GM18508 (cell line): ENCODE data around the gene GFAP.

ENCODE experiments used
- ATAC-seq: cut with Tn5 transposase; IDR thresholded peaks from one replicate; pipeline ENCODE4 v1.9.1; 2021; ENCODE audit warnings: moderate number of reproducible peaks; ENCODE audit not compliant: insufficient read depth, unreplicated experiment

The GFAP gene

DNA sequence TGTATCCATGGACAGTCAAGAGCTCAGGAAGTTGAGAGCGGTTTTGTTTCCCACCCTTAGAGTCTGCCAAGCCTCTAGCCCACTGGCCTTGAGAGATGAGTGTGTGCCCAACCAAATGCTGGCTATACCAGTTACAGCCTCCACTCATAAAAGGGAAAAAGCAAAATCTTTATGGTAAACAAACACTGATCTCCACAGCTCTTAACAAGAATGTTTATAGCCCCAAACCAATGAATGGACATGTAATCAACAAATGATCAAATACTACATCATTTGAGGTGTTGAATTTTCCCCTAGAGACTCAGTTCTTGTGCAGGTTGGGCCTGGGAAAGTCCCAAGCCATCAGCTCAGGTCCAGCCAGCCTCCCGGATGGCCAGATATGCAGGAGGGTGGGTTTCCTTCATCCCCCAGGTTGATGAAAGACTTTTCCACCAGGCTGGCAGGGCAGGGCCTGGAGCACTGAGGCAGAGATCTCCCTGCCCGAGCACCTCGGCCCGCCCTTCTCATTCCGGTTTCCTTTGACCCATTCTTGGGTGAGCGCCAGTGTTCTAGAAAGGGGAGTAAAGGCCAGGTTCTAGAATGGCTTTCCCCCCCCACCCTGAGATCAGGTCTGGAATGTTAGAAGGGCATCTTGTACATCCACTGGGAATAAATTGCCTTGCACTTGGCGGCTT lies 12.2 kb downstream of the GFAP start:
- no peak for ATAC-seq

DNA sequence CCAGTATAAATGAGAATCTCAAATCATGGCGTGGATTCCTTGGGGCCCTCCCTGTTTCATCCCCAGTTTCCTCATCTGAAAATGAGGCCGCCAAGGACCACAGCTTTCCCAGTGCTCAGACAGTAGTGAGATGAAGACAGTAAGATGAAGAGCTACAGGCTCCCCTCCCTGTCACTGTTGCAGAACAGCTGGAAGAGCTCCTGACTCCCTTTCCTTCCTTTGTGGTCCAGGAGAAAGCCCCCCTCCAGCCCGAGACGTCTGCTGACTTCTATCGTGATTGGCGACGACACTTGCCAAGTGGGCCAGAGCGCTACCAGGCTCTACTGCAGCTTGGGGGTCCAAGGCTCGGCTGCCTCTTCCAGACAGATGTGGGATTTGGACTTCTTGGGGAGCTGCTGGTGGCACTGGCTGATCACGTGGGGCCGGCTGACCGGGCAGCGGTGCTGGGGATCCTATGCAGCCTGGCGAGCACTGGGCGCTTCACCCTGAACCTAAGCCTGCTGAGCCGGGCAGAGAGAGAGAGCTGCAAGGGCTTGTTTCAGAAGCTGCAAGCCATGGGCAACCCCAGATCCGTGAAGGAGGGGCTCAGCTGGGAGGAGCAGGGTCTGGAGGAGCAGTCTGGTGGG lies 13.1 kb downstream of the GFAP start:
- no peak for ATAC-seq

DNA sequence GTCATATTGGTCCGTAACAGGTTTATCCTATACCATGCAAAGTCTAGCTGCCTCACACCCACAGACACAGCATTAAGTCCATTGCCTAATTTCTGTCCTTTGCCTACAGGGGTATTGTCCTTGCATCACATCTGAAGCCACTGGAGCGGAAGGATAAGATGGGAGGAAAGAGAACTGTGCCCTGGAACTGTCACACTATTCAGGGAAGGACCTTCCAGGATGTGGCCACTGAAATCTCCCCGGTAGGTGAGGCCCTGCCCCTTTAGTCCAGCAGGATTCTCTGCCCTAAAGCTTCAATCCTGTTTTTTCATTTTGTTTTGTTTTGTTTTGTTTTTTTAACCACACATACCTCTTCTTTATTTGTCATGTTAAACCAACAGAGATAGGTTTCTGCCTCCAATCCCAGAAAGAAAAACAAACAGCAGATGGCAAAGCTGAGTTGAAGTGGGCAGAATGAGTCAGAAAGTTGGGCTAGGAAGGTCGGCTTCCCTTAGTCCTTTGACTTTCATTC lies 13.8 kb downstream of the GFAP start:
- no peak for ATAC-seq

DNA sequence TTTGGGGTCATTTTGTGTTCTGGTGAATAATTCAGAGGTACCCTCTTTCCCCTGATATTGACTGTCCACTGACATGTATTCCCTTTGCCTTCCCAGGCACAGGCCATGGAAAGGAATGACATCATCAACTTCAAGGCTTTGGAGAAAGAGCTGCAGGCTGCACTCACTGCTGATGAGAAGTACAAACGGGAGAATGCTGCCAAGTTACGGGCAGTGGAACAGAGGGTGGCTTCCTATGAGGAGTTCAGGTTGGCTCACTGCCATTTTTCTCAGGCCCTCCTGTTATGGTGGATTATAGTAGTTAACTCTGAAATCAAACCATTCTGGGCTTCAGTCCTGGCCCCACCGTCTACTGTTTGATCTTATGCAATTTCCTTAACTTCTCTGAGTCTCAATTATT lies 14.4 kb downstream of the GFAP start:
- ATAC-seq, result no peak

DNA sequence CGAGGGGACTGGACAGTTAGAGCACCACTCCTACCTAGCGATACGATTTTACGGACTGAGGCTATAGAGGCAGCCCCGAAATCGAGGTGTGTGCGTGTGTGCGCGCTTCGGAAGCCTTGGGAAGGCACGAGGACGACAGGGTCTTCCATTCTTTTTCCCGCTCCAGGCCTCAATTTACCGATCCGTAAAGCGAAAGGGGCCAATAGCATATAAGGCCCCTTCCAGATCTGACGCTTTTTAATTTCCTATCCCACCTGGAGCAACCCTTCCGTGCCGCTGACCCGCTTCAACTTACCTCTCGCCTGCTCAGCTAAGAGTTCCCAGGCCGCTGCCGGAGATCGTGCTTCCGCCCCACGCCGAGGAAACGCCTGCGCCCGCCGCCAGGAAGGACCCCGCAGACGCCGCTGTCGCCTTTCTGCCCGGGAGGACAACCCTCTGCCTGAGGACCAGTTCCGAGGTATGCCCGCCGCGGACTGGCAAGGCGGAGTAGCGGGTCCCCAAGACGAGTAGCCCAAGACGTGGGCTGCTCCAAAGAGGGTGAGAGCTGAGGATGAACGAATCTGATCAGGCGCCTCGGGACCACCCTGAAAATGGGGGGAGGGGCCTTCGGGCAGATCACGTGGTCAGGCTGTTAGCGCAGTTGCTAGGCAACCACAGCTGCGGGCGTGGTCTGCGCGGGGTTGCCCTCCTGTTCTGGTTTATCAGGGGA lies 16.1 kb downstream of the GFAP start, which contains the start of gene EFTUD2:
TSS of gene EFTUD2 (minus strand) at position 372 of the 709 bp plus-strand sequence. CDS start 4,924 bp downstream, outside the sequence.
- no peak for ATAC-seq

DNA sequence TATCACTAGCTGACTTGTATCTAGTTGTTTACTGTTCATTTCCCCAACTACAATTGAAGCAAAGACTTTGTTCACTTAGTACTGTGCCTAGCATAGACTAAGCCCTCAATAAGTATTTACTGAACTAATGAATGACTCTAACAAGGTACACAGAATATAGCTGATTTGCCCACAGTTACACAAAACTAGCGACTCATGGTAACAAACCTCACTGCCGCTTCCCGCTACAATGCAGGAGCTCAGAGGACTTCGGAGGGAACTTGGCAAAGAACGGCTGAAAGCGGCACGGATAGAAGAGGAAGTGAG lies 16.6 kb downstream of the GFAP start:
- ATAC-seq, result no peak

DNA sequence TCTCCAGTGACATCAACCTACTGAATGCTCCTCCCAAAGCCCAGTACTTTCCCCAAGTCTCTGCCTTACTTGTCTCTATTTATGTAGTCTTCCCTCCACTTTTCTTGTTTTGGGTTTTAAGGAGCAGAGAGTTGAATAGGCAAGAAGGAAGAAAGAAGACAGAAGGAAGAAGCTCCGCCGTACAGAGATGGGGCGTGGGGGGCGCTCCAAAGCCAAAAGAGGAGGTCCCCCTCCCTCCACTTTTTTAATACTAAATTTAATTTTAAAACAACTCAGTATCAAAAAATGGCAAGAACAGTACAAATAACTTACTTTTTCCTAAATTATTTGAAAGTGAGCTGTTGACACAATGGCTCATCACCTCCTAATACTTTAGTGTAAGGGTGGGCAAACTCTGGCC lies 20.7 kb downstream of the GFAP start:
- ATAC-seq, result no peak

DNA sequence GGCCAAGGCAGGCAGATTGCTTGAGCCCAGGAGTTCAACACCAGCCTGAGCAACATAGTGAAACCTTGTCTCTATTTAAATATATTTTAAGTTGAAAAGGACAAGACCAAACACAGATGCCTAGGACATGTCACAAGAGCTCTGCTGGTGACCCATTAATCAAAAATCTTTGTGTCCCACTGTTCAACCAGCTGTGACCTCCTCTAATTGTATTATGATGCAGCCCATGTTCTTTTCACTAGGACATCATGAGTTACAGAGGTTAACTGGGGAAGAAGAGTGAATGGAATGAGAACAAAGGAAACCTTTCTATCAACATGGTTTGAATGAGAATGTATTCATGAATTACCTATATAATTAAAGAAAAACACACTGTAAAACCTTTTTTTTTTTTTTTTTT lies 23.1 kb downstream of the GFAP start:
- ATAC-seq, result no peak

DNA sequence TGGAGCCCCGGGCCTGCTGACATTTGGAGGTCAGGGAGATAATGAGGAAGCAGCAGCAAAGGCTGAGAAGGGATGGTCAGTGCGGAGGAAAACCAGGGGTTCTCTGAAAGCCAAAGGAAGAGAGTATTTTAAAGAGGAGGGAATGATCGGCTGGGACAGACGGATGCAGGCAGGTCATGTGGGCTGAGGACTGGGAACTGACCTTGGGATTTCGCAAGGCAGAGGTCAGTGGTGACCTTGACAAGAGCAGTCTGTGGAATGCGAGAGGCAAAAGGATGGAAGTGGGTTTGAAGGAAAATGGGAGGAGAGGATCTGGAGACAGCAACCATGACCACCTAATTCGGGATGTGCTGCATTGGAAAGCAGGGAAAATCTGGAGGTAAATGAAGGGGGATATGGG lies 26.3 kb downstream of the GFAP start:
- ATAC-seq, result no peak

DNA sequence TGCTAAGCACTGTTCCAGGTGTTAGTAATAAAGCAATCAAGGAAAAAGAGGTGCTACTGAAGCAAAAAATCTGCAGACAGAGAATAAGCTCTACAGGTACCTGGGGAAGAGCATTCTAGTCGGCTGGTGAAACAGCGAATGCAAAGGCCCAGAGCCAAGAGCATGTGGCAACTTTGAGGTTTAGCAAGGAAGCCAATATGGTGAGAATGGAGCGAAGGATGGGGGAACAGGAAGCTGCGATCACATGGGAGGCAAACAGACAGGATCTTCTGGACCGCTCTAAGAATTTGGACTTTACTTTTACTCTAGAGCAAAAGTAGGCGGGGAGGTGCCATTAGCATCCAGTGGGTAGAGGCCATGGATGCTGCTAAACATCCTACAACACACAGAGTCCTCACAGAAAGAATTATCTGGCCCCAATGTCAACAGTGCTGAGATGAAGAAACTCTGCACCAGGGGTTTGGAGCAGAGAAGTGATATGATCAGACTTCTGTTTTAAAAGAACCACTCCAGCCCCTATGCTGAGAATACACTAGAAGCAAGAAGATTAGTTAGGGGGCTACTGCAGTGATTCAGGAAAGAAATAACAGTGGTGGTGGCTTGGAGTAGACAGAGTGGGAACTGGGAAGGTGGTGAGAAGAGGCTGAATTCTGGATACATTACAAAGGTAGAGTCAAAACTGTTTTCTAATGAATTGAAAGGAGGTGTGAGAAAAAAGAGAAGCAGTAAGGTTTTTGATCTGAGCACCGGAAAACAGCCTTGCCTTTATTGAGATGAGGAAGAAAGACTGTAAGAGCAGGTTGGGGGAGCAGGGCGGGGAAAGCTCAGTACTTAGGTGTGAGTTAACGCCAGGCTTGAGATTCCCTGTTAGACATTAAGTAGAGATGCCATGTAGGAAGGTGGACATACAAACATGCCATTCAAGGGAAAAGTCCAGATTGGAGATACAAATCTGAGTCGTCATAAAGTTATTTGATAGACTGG lies 27.0 kb downstream of the GFAP start:
- ATAC-seq, result no peak

DNA sequence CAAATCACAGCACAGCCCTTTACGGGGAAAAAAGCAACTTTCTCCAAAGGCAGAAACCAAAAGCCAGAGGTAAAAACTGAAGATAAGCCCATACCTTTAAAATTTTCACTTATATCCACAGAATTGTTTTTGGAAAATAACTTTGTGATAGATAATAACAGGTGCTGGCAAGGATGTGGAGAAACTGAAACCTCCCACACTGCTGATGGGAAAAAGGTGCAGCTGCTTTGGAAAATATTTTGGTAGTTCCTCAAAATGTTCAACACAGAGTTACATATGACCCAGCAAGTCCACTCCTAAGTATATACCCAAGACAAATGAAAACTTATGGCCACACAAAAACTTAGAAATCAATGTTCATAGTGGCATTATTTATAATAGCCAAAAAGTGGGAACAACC lies 28.3 kb downstream of the GFAP start:
- ATAC-seq, result no peak

DNA sequence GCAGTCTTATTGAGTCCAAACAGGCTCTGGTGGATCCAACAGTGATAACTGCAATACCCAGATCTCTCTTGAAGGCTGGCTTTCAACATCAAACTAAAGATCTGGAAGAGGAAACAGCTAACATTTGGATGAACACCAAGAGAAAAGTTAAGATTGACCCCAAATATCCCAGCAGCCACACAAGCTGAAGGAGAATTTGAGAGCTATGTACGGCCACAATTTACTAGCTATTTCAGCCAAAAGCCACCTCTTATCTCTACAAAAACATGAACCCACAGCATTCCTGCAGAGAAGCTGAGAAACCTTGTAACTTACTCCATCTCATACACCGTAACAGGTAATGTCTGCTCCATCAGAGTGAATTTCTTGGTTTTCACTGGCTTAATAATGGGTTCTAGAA lies 30.4 kb downstream of the GFAP start:
- no peak for ATAC-seq

DNA sequence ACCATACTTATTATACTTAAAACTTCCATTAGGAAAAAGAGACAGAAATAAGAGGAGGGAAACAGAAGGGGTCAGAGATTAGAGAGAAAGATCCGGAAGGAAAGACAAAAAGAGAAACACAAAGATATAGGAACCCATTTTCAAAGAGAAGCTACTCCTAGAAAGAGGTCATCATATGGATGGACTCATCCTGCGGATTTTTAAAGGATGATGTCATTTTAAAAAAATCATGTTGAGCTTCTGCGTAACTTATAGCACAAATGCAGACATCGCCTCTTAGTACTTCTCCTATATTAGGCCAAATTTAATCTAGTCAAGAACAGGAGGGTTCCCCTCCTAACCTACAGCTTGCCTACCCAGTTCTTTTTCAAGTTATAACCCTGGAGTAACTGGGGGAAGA lies 34.2 kb downstream of the GFAP start:
- no peak for ATAC-seq

DNA sequence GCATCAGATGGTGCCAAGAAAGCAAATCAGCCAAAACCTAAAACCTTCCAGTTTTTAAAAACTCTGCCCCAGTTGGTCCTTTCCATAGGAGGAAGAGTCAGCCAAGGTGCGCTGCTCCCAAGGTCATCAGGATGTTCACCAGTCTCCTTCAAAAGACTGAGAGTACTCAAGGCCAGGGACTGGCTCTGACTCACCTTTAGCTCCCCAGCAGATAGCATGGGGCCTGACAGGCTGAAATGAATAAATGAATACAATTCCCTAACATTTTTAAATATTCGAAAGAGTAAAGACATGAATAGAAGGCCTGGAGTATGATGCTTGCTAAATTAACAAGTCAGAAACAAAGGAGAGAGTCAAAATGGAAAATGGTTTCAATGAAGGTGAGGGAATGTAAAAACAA lies 35.2 kb downstream of the GFAP start:
- ATAC-seq, result no peak

DNA sequence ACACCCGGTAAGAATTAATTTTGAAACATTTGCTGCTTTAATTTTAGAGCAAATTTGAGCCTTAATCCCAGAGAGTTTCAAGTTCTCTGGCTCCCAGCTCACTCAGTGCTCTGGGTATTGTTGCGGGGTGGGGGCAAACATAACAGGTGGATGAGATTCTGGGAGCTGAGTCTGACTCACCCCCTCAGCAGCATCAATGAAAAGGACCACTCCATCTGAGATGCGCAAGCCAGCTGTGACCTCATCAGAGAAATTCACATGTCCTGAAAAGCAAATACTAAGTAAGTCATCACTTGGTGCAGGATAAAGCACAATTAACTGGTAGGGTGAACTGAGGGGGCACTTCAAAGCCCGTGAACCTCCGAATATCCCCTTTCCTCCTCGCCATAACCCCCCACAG lies 35.9 kb downstream of the GFAP start:
- no peak for ATAC-seq

DNA sequence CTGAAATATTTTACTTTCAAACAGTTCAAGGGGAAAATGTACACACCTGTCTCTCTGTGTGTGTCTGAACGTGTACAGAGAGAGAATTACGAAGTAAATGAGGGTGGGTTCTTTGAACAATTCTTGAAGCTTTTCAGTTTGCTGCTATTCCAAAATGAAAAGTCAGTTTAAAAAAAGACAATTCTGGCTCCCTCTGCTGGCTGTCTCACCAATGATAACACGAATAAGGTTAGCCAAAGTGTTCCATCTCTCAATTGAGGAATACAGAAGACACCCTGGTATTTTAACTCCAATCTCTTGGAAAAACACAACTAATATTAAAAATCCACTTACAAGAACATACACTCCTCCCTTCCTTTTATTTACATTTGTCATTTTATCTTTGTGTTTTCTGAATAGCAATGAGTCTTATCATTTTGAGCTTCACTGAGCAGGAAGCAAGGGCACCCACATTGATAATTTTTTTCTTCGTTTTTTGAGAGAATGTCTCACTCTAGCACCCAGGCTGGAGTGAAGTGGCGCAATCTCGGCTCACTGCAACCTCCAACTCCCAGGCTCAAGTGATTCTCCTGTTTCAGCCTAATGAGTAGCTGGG lies 36.6 kb downstream of the GFAP start:
- ATAC-seq, result no peak

DNA sequence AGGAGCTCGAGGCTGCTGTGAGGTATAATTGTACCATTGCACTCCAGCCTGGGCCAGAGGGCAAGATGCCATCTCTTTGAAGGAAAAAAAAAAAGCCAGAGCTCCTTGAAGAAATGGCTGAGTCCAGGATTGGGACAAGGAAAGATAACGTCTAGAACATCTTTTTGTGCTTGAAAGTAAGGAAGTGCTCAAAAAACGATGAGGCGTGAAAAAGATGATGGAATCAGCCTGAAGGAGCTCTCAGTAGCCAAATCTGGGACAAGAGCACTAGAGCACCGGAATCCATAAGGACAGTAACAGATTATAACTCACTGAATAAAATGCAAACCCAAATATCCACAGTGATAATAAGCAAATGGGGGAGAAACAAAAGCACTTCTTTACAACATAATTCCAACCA lies 38.2 kb downstream of the GFAP start:
- ATAC-seq, result no peak

DNA sequence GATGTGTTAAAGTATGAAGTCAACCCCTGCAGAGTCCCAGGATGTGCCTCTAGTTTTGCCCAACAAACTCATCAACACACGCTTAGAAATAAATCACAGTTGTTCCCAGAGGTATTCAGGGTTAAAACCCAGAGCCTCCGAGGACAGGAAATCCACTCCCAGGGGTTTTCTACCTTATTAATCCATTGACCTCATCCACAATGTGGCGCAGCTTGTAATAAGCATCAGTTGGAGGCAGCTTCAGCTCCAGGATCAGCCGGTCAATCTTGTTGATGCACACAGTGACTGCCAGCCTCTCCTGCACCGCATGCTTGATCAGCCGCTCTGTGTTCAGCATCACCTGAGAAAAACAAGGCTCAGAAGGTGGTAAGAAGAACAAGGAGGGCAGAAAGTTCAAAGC lies 39.5 kb downstream of the GFAP start:
- no peak for ATAC-seq

DNA sequence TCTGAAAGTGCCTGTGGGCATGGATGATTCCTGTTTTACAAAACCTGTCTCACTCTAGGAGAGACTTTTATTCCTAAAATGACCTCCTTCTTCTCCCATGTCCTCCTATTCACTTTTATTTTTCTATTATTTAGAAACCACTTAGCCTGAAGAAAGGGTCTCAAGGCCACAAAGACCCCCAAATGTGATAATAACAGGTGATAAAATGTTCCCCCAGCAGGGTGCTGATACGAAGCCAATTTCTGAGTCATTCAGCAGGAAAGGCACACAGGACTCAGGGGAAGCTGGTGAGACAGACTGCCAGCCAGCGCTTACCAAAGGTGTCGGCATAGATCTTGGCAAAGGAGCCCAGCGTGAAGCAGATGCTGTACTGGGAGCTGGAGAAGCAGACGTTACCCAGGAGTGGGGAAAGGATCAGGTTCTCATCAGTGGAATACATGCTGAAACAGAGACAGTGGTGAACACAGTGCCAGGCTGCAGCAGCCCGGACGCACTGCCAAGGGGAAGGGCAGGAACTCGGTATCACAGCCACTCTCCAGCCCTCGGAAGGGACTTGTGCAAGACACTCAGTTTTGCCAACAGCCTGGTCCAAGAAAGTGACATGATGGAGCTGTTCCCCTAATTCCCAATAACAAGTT lies 43.0 kb downstream of the GFAP start:
- no peak for ATAC-seq

DNA sequence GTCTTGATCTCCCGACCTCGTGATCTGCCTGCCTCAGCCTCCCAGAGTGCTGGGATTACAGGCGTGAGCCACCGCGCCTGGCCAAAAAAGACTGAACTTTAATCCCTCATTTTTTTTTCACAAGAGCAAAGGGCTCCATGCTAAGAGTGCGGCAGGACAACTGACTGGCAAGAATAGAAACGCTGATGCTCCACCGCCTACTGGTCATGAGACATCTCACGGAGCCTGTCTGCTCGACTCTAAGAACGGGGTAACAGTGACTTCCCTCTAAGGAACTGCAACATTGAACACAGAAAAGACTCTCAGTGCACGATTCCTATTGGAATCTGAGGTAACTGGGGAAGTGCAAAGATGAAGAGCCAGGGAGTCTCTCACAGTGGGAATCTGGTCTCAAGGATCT lies 43.7 kb downstream of the GFAP start:
- ATAC-seq, result no peak
